NCI-H1930 (cell line): Measurements from ENCODE around the gene FRK.

Experiments
- DNase-seq, 2 experiments: peaks; one replicate each; lab custom pipeline; 2025; lab: John Stamatoyannopoulos, UW

Gene FRK

GRCh38 chr6:115888687-115889470 is 171.8 kb downstream of the FRK start:
- DNase-seq: peak; percentile 33 to 39

- peak; percentile 14 to 45 for DNase-seq
Observed at GRCh38 chr6:115887891-115888290, 172.8 kb downstream of the FRK start.

GRCh38 chr6:115885636-115886366 is 174.9 kb downstream of the FRK start:
- no peak for DNase-seq

- no peak for DNase-seq
Observed at GRCh38 chr6:115882771-115883170, 177.9 kb downstream of the FRK start.

GRCh38 chr6:115882174-115882573 is 178.5 kb downstream of the FRK start:
- no peak for DNase-seq
